Stimulated activated naive CD8-positive, alpha-beta T cell treated with anti-CD3 and anti-CD28 coated beads, Interleukin-15, amount 100 ng/mL, for 72 hours (primary cell): ENCODE results near the gene TTC28.
"Not testable (repeated sequence)": the region's sequence is repeated elsewhere in the genome, so short reads cannot be mapped to it uniquely, and the experiment has no call there.

Source experiments
- ATAC-seq: fragments of 150-1000 bp; cut with Tn5 transposase; 2 replicates; pipeline ENCODE4 v1.10.0; 2021; ENCODE audit warnings: mild to moderate bottlenecking, moderate library complexity
- DNase-seq, 2 donors: peaks; one replicate each; pipeline ENCODE4 v3.0.0; 2021 to 2022
- H3K27ac Mint-ChIP-seq, 2 donors: one replicate each; pipeline ENCODE4 v1.8.0; 2022; ENCODE audit warnings: mild to moderate bottlenecking in 2 of 2, mixed read lengths in 2 of 2, moderate library complexity in 2 of 2
- H3K27me3 Mint-ChIP-seq: one replicate; pipeline ENCODE4 v1.8.0; 2022; ENCODE audit warnings: mixed read lengths
- H3K4me1 Mint-ChIP-seq: one replicate; pipeline ENCODE4 v1.8.0; 2022; ENCODE audit warnings: mild to moderate bottlenecking, mixed read lengths
- H3K4me3 Mint-ChIP-seq, 2 donors: one replicate each; pipeline ENCODE4 v1.8.0; 2022; ENCODE audit warnings: mild to moderate bottlenecking in 2 of 2, mixed read lengths in 2 of 2, moderate library complexity in 1 of 2
- H3K9me3 Mint-ChIP-seq, 2 donors: one replicate each; pipeline ENCODE4 v1.8.0; 2022; ENCODE audit warnings: mixed read lengths in 2 of 2

The TTC28 gene

DNA sequence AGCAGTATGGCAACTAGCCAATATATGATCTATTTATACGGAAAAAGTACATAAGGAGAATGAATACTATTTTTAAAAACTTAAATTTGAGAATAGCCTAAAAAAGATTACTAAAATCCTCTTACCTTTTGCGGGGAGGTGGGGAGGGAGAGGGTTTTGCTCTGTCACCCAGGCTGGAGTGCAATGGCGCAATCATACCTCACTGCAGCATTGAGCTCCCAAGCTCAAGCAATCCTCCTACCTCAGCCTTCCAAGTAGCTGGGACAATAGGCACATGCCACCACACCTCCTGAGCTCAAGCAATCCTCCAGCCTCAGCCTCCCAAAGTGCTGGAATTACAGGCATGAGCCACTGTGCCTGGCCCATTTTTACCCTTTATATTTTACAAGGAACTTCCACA, 82.0 kb downstream of the TTC28 start:
- DNase-seq (no peak), ATAC-seq (no peak)
- H3K9me3 Mint-ChIP-seq = no peaks in the 10 kb centered on the region
- no peak overlapping the region for H3K4me3 Mint-ChIP-seq
- H3K27me3 Mint-ChIP-seq = peaks cover 8% of the 10 kb centered on the region
- no peaks in the 10 kb centered on the region for H3K4me1 Mint-ChIP-seq
- no peak overlapping the region for H3K27ac Mint-ChIP-seq

DNA sequence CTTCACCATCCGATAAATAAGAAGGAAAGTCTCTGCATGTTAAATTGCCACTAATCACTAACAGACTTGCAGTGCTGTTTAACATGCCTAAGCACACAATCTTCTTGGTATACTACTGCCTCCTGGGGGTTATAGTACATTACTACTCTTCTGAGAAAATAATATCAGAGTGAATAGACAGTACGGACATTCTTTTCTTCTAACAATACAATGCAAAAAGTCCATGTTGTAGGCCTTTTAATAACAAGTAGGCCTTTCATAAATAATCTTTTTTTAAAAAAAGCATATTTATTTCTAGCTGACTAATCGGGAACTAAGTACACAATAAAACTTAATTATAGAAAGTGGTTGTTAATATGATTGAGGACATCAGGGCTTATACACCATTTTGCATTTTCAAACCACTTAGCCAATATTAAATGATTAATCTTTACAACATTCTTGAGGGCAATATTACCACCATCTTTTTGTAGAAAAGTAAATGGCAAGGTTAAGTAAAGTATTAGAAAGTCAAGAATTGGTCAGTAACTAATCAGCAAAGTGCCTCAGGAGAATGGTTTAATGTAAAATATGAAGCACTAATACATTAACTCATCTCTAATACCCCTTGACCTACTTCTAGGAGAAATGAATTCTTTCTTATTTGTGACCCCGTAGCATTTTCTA, 84.7 kb downstream of the TTC28 start:
- Mint-ChIP-seq H3K9me3 (no peaks in the 10 kb centered on the region), H3K4me1 (no peaks in the 10 kb centered on the region), H3K4me3 (no peak overlapping the region), H3K27me3 (no peaks in the 10 kb centered on the region), H3K27ac (no peak overlapping the region)
- DNase-seq (no peak), ATAC-seq (peak; percentile 77)

DNA sequence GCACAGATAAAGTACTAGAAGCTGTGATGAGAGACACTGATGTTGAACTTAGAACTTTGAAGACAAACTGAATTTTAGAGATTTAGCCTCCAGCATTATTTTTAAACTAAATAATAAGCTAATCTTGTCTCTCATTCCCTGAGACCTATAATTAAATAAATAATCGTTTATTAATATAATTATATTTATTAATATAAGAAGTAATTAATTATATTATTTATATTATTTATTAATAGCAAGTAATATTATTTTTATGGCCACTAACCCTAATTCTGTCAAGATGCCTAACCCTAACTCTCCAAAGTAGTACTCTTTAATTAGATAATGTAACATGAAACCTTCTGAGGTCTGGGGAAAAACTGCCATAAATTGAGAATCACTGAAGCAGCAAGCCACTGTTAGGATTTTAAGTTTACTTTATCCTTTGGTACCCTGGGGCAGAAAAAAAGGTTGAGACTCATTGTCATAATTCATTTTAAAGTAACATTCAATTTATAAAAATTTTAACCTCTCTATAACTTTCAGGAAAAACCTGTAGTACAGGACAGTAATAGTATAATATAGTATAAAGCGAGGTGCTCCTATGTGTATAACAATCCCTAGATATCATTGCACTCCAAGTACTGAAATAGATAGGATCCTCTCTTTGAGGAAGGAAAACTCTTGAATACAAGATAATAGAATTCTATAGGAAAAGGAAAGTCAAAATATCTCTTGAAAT, 85.4 kb downstream of the TTC28 start:
- DNase-seq (no peak), ATAC-seq (no peak)
- no peak overlapping the region for H3K4me3 Mint-ChIP-seq
- no peaks in the 10 kb centered on the region for H3K27me3 Mint-ChIP-seq
- H3K27ac Mint-ChIP-seq = no peak overlapping the region
- H3K4me1 Mint-ChIP-seq = no peaks in the 10 kb centered on the region
- H3K9me3 Mint-ChIP-seq = no peaks in the 10 kb centered on the region

DNA sequence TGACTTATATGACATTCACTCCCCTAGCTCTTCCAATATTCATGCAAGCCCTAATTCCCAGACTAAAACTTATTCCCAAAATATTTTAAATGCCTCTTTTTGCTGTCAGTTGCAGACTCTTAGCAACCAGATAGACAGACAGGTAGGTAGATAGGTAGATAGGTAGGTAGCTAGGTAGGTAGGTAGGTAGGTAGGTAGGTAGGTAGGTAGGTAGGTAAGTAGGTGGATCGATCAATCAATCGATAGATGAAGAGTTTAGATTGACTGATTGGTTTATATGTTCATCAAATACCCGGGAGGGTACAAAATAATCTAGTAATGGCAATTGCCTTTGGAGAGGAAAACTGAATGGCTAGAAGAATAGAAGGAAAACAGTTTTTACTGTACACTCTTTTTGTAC, 86.3 kb downstream of the TTC28 start:
- no peaks in the 10 kb centered on the region for H3K4me1 Mint-ChIP-seq
- no peaks in the 10 kb centered on the region for H3K27me3 Mint-ChIP-seq
- no peak for DNase-seq
- no peak for ATAC-seq
- H3K27ac Mint-ChIP-seq = no peak overlapping the region
- no peaks in the 10 kb centered on the region for H3K9me3 Mint-ChIP-seq
- no peak overlapping the region for H3K4me3 Mint-ChIP-seq

DNA sequence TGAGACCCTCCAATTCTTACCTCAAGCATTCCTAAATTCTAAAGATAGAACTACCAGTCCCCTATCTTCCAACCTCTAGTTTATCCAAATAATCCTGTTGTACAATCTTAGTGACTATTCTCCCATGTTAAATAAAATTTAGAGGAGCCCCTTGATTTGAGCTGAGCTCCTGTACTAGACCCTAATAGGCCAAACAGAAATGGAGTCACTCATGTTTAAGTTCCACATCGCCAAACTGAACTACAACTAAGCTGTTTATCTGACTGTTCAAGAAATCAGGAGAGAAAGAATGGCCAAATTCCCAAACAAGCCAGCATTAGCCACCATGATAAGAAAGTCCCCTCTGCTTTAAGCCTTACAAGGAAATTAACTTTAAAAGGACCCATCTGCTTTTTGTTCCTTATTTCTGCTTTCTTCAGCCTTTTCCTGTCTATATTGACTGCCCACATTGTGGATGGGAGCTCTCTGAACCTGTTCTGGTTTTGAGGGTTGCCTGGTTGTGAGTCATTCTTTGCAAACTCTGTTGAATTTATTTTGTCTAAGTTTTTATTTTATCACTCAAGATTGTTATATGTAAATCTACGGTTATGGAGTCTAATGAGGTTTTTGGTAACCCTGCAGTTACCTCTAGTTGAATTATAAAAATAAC, 90.4 kb downstream of the TTC28 start:
- no peak overlapping the region for H3K27ac Mint-ChIP-seq
- no peaks in the 10 kb centered on the region for H3K9me3 Mint-ChIP-seq
- no peaks in the 10 kb centered on the region for H3K4me1 Mint-ChIP-seq
- H3K4me3 Mint-ChIP-seq = no peak overlapping the region
- H3K27me3 Mint-ChIP-seq = peaks cover 3% of the 10 kb centered on the region
- ATAC-seq (no peak), DNase-seq (no peak)

DNA sequence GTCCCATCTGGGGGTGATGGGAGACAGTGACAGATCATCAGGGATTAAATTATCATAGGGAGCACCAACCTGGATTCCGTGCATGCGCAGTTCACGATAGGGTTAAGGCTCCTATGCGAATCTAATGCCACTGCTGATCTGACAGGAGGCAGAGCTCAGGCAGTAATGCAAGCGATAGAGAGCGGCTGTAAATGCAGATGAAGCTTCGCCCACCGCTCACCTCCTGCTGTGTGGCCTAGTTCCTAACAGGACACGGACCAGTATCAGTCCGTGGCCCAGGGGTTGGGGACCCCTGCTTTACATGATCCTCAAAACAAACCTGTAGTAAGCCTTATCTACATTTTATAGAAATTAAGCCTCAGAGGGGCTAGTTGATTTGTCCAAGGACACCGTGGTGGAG, 94.3 kb downstream of the TTC28 start:
- Mint-ChIP-seq H3K9me3 (no peaks in the 10 kb centered on the region), H3K27ac (no peak overlapping the region), H3K4me1 (no peaks in the 10 kb centered on the region), H3K27me3 (peaks cover 8% of the 10 kb centered on the region), H3K4me3 (no peak overlapping the region)
- no peak for DNase-seq
- ATAC-seq = no peak

DNA sequence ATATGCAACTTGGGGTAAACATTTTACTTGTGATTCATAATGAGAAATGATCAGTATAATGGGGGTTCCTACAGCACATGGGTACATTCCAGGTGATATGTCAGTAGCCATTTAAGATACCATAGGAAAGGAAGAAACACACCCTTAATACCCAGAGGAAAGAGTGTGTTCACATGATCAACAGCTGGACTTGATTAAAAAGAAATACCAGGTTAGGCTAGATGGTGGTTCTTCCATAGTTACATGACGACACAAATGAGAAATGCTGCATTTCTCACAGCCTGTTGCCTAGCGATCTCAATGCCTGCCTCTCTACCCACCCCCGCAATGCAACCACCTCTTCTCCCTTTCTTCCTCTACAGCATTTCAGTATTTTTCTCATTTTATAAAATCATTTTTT, 96.8 kb downstream of the TTC28 start:
- DNase-seq = no peak
- Mint-ChIP-seq H3K9me3 (no peaks in the 10 kb centered on the region), H3K4me3 (no peak overlapping the region), H3K4me1 (no peaks in the 10 kb centered on the region), H3K27me3 (peaks cover 8% of the 10 kb centered on the region), H3K27ac (no peak overlapping the region)
- ATAC-seq = no peak

DNA sequence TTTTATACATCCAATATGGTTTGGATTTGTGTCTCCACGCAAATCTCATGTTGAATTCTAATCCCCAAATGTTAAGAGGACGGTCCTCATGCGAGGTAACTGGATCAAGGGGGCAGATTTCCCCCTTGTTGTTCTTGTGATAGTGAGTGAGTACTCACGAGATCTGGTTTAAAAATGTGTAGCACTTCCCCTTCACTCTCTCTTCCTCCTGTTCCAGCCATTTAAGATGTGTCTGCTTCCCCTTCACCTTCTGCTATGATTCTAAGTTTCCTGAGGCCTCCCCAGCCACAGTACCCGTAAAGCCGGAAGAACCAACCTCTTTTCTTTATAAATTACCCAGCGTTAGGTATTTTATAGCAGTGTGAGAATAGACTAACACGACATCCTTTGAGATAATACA, 98.6 kb downstream of the TTC28 start:
- Mint-ChIP-seq H3K9me3 (no peaks in the 10 kb centered on the region), H3K27me3 (peaks cover 20% of the 10 kb centered on the region), H3K4me3 (no peak overlapping the region), H3K4me1 (no peaks in the 10 kb centered on the region), H3K27ac (no peak overlapping the region)
- no peak for ATAC-seq
- DNase-seq = no peak

DNA sequence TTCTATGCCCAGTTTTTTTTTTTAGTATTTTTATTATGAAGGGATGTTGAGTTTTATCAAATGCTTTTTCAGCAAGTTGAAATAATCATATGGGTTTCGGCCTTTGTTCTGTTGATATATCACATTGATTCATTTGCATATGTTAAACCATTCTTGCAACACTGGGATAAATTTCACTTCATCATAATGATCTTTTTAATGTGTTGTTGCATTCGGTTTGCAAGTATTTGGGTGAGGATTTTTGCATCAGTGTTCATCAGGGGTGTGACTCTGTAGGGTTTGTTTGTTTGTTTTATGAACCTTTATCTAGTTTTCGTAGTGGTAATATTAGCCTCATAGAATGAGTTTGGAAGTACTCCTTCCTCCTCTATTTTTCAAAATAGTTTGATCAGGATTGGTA, 103.5 kb downstream of the TTC28 start:
- DNase-seq (no peak), ATAC-seq (no peak)
- Mint-ChIP-seq H3K9me3 (no peaks in the 10 kb centered on the region), H3K4me3 (no peak overlapping the region), H3K27me3 (peaks cover 32% of the 10 kb centered on the region), H3K27ac (no peak overlapping the region), H3K4me1 (no peaks in the 10 kb centered on the region)

DNA sequence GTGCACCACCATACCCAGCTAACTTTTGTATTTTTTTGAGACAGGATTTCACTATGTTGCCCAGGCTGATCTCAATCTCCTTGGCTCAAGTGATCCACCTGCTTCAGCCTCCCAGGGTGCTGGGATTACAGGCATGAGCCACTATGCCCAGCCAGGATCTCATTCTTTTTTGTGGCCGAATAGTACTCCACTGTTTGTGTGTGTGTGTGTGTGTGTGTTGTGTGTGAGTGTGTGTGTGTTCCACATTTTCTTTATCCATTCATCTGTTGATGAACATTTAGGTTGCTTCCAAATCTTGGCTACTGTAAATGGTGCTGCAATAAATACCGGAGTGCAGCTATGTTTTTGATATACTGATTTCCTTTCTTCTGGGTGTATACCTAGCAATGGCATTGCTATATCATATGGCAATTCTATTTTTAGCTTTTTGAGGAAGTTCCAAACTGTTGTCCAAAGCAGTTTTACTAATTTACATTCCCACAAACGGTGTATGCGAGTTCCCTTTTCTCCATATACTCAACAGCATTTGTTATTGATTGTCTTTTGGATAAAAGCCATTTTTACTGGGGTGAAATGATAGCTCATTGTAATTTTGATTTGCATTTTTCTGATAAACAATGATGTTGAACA, 105.4 kb downstream of the TTC28 start:
- Mint-ChIP-seq H3K9me3 (no peaks in the 10 kb centered on the region), H3K27me3 (peaks cover 32% of the 10 kb centered on the region), H3K27ac (no peak overlapping the region), H3K4me1 (no peaks in the 10 kb centered on the region), H3K4me3 (no peak overlapping the region)
- ATAC-seq (no peak), DNase-seq (no peak)

DNA sequence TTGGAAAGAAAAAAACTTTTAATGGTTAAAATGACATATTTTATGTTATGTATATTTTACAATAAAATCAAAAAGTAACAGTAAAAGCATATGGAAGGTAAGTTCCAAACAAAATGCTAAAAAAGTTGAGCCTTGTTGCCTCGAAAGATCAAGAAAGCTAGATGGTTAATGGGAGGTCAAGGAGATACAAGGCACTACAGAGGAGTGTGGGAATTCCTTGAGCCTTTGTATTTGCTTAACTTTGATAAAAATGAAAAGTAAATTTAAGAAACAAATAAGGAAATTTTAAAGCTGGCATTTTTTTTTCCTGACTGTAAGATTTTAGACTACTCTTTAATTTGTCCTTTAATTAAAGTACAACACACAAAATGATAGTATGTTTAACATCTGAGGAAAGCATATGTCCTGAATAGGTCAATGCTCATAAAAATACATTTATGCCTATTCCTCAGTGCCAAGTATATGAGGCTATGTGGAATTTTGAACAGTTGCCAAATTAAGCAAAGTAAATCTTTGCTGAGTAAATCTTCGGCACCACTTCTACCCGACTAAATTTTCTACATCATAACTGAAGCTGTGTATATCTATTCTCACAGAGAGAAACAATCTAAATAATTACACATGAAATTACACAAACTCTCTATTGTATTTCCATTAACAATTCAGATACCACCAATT, 108.8 kb downstream of the TTC28 start:
- Mint-ChIP-seq H3K4me1 (no peaks in the 10 kb centered on the region), H3K27me3 (peaks cover 31% of the 10 kb centered on the region), H3K27ac (no peak overlapping the region), H3K4me3 (no peak overlapping the region), H3K9me3 (no peaks in the 10 kb centered on the region)
- no peak for DNase-seq
- ATAC-seq = no peak

DNA sequence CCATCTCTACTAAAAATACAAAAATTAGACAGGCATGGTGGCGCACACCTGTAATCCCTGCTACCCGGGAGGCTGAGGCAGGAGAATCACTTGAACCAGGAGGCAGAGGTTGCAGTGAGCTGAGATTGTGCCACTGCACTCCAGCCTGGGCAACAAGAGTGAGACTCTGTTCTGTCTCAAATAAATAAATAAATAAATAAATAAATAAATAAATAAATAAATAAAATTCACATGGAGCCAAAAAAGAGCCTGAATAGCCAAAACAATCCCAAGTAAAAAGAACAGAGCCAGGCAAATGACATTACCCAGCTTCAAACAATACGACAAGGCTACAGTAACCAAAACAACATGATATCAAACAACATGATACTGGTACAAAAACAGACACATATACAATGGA, 110.7 kb downstream of the TTC28 start:
- not testable (repeated sequence) for DNase-seq, H3K4me1 Mint-ChIP-seq, H3K9me3 Mint-ChIP-seq, ATAC-seq, H3K4me3 Mint-ChIP-seq, H3K27ac Mint-ChIP-seq
- H3K27me3 Mint-ChIP-seq = peaks cover 18% of the 10 kb centered on the region

DNA sequence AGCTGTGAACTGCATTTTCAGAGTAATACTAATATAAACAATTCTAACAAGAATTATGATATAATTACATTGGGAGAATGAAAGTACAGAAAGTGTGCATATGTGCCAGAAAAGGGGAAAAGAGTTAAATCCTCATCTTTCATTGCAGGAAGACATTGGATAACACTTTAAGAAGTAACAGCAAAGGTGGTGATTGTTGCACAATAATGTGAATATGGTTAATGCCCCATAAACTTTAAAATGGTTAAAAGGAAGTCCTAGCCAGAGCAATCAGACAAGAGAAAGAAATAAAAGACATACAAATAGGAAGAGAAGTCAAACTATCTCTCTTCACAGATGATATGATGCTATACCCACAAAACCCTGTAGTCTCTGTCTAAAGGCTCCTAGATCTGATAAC, 111.5 kb downstream of the TTC28 start:
- DNase-seq (no peak), ATAC-seq (no peak)
- H3K4me1 Mint-ChIP-seq = no peaks in the 10 kb centered on the region
- peaks cover 14% of the 10 kb centered on the region for H3K27me3 Mint-ChIP-seq
- no peak overlapping the region for H3K27ac Mint-ChIP-seq
- no peak overlapping the region for H3K4me3 Mint-ChIP-seq
- no peaks in the 10 kb centered on the region for H3K9me3 Mint-ChIP-seq

DNA sequence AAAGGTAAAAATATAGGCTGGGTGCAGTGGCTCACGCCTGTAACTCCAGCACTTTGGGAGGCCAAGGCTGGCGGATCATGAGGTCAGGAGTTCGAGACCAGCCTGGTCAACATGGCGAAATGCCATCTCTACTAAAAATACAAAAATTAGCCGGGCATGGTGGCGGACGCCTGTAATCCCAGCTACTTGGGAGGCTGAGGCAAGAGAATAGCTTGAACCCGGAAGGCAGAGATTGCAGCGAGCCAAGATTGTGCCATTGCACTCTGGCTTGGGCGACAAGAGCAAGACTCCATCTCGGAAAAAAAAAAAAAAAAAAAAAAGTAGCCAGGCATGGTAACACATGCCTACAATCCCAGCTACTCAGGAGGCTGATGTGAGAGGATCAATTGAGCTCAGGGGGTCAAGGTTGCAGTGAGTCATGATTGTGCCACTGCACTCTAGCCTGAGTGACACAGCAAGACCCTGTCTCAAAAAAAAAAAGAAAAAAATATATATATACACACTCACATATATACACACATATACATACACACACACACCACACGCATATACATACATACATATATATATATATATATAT, 112.6 kb downstream of the TTC28 start:
- not testable (repeated sequence) for H3K9me3 Mint-ChIP-seq, ATAC-seq, H3K27ac Mint-ChIP-seq, H3K4me1 Mint-ChIP-seq, H3K4me3 Mint-ChIP-seq, DNase-seq
- peaks cover 20% of the 10 kb centered on the region for H3K27me3 Mint-ChIP-seq

DNA sequence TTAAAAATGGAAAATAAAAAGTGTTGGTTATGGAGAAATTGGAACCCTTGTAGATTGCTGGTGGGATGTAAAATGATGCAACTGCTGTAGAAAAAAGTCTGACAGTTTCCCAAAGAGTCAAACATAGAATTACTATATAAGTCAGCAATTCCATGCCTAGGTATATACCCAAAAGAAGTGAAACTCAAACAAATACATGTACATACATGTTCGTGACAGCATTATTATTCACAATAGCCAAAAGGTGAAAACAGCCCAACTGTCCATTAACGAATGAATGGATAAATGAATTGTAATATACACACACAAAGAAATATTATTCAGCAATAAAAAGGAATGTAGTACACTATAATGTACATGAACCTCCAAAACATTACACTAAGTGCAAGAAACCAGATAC, 116.0 kb downstream of the TTC28 start:
- Mint-ChIP-seq H3K4me3 (no peak overlapping the region), H3K27ac (no peak overlapping the region), H3K27me3 (peaks cover 20% of the 10 kb centered on the region), H3K9me3 (no peaks in the 10 kb centered on the region), H3K4me1 (no peaks in the 10 kb centered on the region)
- no peak for ATAC-seq
- DNase-seq = no peak
